SK-MEL-5 (cell line): ENCODE results near the gene BCL7C. TPM values are rescaled to one million over a fixed set of nuclear protein-coding genes. Genes with fewer than 3 reads are reported as not detected.
A peak's percentile ranks its signal among the peaks of the same experiment; 100 is the strongest.
"Not testable (repeated sequence)": the region's sequence is repeated elsewhere in the genome, so short reads cannot be mapped to it uniquely, and the experiment has no call there.

ENCODE experiments used
- DNase-seq: peaks from one replicate; pipeline ENCODE4 v3.0.0-alpha.2; 2016; ENCODE audit warnings: low read depth, low spot score
- in situ Hi-C: cut with HindIII; loops from 2 replicates; pipeline ENCODE4 v1.10.0; 2016; ENCODE audit warnings: low sequenced_read_pairs, high pct_unique_total_duplicates, low pct_unique_long_range_greater_than_20kb
- polyA plus RNA-seq, 2 experiments: library from polyadenylated mRNA; depleted of rRNA; stranded (reverse); fragments of >200 nt; gene quantifications; 2 replicates each; pipeline ENCODE4 v1.2.3, GENCODE V29; 2015
- total RNA-seq: library from RNA; depleted of rRNA; stranded (reverse); fragments of >200 nt; shearing (Covaris generic); gene quantifications from 2 replicates; pipeline ENCODE4 v1.2.3, GENCODE V29; 2014; rRNA removed

The BCL7C gene
- total RNA-seq = 21.5 and 22.0 TPM in 2 replicates
- polyA plus RNA-seq (2015; cell fraction: cytosol; rRNA removed) = 30.4 and 31.0 TPM in 2 replicates
- 1.7 and 6.4 TPM in 2 replicates for polyA plus RNA-seq (2015; cell fraction: nucleus; rRNA removed)

DNA sequence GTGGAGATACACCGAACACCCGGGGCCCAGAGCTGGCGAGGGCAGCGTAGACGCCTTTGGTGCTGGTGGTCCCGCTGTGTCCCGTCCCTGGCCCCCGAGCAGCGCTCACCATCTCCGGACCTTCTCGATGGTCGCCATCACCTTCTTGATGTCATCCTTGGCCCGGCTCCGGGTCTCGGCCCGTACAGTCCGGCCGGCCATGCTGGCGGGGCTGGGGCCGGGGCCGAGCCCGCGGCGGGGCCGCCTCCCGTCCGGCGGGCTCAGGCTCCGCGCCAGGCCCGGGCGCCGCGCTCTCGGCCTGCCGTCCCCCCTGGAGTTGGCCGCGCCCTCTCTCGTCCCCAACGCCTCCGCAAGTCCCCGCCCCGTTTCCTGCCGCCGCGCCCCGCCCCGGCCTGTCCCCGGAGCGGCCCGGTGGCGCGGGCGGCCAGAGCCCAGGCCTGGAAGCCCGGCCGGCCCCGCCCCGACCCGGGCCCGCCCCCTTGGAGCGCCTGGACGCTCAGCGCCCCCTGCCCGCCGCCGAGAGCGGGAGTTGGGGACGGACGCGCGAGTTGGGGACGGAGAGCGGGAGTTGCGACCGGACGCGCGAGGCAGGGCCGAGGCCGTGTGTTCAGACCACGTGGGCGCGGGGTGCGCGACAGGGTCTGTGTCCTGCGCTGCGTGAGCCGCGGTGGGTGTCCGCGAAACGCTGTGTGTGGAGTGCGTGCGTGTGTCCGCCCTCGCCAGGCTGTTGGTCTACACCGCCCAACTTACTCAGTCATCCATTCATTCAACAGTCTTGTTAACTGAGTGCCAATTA is at the start of gene BCL7C:
BCL7C (minus strand) TSS at position 334 of the 796 bp plus-strand sequence; CDS start at position 201, 133 bp downstream.
- in situ Hi-C loops = no loop called here
- DNase-seq = peak; percentile 88

DNA sequence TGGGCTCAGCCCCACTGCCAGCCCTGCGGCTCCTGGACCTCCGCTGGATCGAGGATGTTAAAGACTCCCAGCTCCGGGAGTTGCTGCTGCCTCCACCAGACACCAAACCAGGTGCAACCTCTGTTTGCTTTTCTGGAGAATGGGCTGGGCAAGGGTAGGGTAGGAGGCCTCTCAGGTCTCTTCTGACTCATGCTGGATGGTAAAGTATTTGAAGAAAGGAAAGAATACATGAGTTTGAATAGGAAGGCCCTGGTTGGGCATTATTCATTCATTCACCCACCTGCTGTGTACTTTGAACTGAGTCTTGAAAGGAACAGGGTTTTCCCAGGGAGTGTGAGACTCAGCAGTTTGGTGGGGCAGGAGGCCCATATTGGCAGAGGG is 48.5 kb upstream of the BCL7C start:
- in situ Hi-C loops = no loop called here
- no peak for DNase-seq

DNA sequence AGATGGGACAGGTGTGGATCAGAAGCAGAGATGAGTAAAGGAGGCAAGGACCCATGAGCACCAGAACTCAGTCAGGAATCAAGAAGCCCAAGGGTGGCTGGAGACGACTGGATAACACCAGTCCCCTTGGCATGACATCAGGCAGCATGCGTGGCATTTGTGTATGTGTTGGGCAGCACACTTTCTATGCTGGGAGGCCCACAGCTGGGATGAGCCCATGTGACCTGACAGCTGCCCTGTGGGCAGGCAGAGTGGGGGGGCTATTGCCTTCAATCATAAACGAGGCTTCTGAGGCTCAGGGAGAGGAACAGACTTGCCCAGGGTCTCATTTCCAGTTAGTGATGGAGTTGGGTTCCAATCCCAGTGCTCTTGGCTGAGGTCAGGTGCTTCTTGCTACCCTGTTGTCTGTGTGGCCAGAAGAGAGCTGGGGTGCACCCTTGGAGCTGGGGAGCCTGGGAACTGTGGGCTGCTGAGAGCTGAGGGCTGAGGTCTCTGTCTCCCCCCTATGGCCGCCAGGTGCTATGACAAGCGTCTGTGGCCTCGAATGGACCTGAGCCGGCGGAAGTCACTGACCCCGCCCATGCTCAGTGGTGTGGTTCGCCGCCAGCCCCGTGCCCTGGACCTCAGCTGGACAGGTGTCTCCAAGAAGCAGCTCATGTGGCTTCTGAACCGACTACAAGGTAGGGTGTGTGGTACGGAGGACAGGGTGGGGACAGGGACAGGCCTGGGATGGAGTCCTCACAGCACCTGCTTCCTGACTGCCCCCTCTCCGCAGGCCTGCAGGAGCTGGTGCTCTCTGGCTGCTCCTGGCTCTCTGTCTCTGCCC is 47.9 kb upstream of the BCL7C start:
- in situ Hi-C loops = no loop called here

DNA sequence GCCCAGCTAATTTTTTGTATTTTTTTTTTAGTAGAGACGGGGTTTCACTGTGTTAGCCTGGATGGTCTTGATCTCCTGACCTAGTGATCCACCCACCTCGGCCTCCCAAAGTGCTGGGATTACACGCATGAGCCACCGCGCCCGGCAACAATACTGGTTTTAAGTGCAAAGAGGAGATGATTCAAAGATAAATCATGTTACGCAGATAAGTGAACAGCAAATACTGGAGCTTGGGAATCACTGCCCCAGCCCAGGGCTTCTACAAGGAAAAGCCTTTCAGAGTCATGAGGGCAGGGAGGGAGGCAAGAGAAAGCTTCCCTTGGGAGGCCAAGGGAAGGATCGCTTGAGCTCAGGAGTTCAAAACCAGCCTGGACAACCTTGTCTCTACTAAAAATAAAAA is 45.7 kb upstream of the BCL7C start:
- in situ Hi-C loops, DNase-seq: not testable (repeated sequence)

More for the DNA sequence above, 47.9 kb upstream of the BCL7C start:
- peak; percentile 71 for DNase-seq

DNA sequence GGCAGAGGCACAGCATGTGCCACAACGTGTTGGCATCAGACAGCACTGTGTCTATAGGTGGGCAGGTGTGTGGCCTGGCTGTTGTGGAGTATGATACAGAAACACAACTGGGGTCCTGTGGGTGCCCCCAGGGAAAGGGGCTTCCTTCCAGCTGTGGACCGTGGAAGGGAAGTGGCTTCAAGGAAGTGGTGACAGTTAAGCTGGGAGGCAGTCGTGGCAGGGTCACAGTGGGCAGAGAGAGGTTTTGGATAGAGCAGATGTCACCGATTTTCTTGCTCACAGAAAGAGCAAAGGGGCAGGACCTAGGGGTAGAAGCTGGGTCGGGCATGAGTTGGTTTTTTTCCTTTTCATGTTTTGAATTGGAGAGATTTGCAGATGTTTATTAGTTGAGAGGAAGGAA is 43.8 kb upstream of the BCL7C start:
- in situ Hi-C loops = no loop called here
- no peak for DNase-seq

DNA sequence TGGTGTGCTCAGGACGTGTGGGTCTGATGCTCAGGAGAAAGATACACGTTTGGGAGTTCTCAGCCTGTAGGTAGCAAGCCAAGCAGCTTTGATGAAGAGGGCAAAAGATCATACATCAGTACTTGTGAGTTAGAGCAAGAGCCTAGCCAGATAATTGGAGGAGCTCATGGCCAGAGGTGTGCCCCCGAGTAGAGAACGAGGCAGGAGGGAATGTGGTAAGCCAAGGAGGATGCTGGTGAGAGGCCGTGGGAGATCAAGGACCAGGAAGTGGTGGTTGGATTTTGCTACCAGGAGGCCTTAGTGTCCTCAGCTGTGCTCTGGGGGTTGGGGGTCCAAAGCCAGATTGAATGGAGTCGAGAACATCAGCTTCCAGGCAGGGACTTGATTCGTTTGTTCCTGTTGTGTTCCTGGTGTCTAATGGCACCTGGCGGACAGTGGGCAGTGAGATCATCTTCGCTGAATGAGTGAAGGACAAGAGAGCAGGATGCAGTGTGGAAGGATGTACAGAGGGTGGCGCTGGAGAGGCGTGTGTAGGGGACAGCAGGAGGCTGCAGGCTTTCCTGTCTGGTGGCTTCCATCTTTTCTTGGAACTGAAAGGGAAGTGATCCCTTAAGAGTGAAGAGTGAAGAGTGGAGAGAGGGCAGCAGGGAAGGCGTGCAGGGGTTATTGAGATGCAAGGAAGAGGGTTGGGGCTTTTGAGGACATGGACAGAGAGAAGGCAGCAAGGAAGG is 41.1 kb upstream of the BCL7C start:
- in situ Hi-C loops = no loop called here
- DNase-seq = peak; percentile 71

DNA sequence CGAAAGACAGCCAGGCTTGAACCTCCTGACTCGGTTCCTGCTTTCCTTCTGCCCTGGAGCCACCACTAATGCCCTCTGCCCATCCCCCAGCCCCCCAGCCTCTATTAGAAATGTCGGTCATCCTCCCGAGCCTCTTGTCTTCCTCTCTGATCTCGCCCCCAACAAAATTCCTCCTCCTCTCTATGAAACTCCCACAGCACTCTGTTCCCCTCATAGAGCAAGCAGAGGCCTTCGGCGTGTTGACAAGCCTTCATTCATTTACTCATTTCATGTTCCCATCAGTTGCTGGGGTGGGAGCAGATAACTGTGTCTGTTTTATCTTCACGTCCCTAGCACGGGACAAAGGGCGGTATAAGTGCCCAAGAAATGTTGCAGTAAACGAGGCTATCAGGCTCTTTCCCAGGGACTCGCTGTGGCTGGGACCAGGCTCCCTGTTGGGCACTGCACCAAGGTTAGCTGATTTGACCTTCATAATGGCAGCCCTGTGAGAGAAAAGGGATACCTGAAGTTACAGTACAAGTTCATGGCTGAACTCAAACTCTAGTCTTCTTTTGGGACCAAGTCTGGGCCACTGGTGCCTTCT is 37.3 kb upstream of the BCL7C start:
- in situ Hi-C loops = no loop called here
- no peak for DNase-seq

DNA sequence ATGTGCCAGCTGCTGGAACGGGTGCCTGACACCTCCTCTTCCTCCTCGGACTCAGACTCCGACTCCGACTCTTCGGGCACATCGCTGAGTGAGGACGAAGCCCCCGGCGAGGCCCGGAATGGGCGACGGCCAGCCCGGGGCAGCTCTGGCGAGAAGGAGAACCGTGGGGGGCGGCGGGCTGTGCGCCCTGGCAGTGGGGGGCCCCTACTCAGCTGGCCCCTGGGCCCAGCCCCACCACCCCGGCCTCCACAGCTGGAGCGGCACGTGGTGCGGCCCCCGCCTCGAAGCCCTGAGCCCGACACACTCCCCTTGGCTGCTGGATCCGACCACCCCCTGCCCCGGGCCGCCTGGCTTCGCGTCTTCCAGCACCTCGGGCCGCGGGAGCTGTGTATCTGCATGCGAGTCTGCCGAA is 36.3 kb upstream of the BCL7C start:
- in situ Hi-C loops = no loop called here
- DNase-seq = no peak

DNA sequence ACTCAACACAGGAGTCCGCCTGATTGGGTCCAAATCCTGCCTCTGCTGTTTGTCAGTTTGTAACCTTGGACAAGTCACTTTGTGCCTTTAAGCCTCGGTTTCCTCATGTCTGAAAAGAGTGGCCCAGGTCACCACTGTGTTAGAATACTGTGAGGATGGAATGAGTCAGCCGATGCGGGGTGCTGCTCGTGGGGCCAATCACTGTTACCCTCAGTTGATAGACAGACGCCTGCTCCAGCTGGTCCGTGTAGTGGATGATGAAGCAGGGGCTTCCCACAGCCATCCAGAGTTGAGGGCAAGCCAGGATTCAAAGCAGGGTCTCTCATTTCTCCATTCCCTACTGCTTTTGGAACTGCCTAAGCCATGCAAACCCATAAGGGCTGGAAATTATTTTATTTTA is 35.3 kb upstream of the BCL7C start:
- in situ Hi-C loops = no loop called here
- no peak for DNase-seq

DNA sequence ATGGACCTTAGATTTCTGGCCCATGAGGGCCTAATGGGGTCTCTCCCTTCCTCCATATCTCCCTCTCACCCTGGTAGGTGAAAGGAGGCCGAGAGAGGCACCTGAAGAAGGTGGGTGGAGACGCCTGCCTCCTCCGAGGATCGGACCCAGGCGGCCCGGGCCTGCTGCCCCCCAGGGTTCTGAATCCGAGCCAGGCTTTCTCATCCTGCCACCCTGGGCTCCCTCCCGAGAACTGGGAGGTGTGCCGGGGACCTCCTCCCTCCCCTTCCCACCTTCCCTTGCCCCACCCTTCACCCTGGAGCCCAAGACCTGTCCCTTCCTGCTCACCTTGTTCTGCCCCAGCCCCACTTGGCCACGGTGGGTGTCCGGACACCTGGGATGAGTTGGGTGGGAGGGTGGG is 34.5 kb upstream of the BCL7C start:
- in situ Hi-C loops = no loop called here

DNA sequence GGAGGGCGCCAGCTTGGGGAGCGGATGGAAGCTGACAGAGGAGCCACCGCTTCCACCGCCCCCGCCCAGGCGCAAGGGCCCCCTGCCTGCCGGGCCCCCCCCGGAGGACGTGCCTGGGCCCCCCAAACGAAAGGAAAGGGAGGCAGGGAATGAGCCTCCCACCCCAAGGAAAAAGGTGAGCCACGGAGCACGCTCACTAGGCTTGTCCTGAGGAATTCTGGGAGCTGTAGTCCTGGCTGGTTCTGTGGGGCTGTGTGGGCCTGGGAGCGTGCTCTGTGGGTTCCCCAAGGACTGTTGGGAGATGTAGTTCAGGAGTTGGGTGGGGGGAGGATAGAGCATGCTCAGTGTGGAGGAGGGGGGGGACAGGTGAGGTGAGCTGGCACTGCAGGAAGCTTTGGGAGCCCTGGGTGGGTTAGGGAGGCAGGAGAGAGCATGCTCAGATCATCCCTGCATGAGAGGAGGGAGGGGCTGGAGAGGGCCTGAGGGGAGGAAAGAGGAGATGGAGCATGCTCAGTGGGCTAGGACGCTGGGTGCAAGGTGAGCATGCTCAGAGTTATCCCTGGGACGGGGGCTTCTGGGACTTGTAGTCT is 34.0 kb upstream of the BCL7C start:
- in situ Hi-C loops = no loop called here

More for the DNA sequence above, 34.5 kb upstream of the BCL7C start:
- DNase-seq = no peak

DNA sequence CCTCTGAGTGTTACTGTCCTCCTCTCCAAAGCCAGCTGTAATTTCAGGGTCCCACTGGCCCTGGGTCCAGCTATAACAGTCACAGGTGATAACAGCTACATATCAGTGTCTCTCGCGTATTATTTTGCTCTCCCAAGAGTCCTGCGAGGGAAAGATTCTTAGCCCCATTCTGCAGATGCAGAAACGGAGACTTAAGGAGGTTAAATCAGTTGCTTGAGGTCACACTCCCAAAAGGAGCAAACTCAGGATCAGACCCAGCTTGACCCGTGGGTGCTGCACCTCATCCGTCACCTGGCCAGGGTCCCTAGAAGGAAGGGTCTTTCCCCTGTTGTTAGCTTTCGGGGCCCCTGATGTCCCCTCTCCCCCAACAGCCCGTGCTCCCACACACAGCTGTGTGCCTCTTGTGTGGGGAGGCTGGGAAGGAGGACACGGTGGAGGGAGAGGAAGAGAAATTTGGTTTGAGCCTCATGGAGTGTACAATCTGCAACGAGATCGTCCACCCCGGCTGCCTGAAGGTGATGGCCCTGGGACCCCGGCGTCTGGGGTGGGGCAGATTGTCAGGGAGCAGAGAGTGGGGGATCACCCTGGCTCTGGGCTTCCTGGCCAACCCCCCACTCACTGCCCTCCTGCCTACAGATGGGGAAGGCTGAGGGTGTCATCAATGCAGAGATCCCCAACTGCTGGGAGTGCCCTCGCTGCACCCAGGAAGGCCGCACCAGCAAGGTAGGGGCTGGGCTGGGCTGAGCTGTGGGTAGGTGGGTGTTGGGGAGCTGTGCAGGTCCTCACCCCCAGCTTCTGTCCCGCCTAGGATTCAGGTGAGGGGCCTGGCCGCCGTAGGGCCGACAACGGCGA is 33.3 kb upstream of the BCL7C start:
- in situ Hi-C loops = no loop called here
- DNase-seq = no peak

More for the DNA sequence above, 34.0 kb upstream of the BCL7C start:
- DNase-seq = peak; percentile 87

DNA sequence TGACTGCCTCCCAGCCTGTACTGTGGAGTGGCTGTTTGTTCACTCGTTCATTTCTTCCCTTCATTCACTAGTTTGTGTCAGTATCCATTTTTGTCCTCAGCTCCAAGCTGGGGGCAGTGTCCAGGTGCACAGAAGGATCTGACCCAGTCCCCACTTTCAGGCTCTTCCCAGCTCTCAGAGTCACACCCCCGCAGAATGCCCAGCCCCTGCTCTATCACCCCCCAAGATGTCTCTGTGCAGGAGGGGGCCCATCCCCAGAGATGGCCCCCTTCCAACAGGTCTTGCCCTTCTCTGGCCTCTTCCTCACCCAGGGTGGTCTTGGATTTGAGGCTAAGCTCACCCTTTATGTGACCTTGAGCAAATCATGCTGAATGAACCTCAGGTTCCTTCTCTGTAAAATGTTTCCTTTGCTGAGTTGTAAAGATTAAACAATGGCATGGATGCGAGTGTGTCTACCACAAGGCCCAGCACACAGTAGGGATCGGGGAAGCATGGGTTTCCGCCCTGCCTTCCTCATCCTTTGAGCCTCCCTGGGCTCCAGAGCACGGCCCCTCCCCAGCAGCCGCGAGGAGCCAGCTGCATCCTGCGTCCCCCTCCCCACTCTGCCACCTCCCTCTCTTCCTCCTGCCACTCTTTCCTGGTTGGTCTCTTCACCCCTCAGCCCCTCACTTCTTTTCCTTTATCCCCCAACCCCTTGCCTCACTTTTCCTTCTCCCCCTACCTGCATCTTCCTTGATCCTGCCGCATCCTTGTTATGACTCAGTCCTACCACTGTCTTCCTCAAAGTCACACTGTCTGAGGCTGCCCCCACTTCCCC is 32.3 kb upstream of the BCL7C start:
- in situ Hi-C loops = no loop called here
- no peak for DNase-seq

DNA sequence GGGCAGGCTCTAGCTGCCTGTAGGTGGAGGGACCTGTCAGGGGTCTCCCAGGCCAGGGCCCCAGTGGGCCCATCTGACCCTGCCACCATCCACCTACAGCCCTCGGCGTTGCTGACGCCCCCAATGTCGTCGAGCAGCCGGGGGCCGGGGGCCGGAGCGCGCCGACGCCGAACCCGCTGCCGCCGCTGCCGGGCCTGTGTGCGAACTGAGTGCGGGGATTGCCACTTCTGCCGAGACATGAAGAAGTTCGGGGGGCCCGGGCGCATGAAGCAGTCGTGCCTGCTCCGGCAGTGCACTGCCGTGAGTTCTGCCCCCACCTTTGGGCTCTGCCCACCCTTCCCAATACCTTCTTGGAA is 31.7 kb upstream of the BCL7C start:
- in situ Hi-C loops = no loop called here
- DNase-seq = no peak

DNA sequence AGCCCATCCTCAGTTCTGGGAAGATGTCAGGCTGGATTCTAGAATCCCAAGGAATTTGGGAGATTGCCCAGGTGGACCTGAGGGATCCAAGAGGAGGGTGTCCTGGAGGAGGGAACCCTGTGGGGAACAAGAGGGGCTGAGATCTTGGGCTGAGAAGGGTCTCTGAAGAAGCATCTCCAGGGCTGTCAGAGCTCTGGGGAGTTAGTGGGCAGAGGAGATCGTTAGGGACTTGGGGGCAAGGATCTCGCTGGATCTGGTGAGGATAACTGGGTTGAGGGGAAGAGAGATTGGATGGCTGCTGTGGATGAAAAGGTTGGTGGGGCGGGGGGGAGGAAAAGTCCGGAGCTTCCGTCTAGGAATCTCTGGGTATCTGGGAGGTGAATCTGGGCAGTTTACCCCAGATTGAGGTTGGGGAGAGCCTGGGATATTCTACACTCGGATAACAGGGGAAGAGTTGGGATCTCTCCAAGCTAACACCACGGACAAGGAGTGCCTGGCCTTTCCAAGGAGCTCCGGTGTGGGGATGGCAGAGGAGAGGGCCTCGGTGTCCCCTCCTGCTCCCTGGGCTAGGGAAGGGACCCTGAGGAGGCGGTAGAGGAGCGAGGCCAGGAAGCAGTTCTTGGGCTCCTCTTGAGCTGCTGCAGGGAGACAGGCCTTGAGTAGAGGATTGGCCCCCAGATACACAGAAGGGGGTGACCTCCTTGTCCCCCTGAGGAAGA is 31.2 kb upstream of the BCL7C start:
- DNase-seq = no peak
- in situ Hi-C loops = no loop called here
